HEK293 (cell line): ENCODE results near the gene GMNC.

Experiments used
- CTCF ChIP-seq: fragments of 450-650 bp; formaldehyde crosslinking; IDR thresholded peaks from 2 replicates; pipeline ENCODE4 v1.5.1; 2016; ENCODE audit warnings: missing biosample characterization, missing genetic modification characterization
- TRIM28 ChIP-seq: IDR thresholded peaks from 2 replicates; pipeline ENCODE4 v1.6.1; 2011; ENCODE audit warnings: low read length, control low read depth, borderline replicate concordance
- ZNF239 ChIP-seq: fragments of 450-650 bp; formaldehyde crosslinking; IDR thresholded peaks from 2 replicates; pipeline ENCODE4 v1.5.1; 2016; ENCODE audit warnings: missing biosample characterization, missing genetic modification characterization
- ZNF416 ChIP-seq: fragments of 450-650 bp; formaldehyde crosslinking; IDR thresholded peaks from 2 replicates; pipeline ENCODE4 v1.5.1; 2016; ENCODE audit warnings: missing biosample characterization, missing genetic modification characterization

- TF ChIP-seq ZNF416 (tag by site-specific recombination) (no peak), TRIM28 (no peak), ZNF239 (tag by site-specific recombination) (no peak), CTCF (tag by site-specific recombination) (no peak)
Observed at GRCh38 chr3:190853464-190853863, 9.0 kb downstream of the GMNC start.
